HCT116 (cell line): ENCODE data around the gene COX7B.

Source experiments
- ZNF274 ChIP-seq: fragments of 200-500 bp; sonication (Bioruptor generic); IDR thresholded peaks from 2 replicates; pipeline ENCODE4 v1.6.1; 2014; ENCODE audit warnings: mild to moderate bottlenecking, low read depth, low read length, inconsistent platforms
- TF ChIP-seq, protein P1 (sequence below): IDR thresholded peaks from 2 replicates; pipeline ENCODE4 v1.6.1; 2012
- TF ChIP-seq, protein P2 (sequence below), 3 experiments: fragments of 200-600 bp in 1 of 3; sonication (generic) in 1 of 3; IDR thresholded peaks in 2 of 3; conservative IDR thresholded peaks in 1 of 3; 2 replicates each; pipeline ENCODE4 v1.5.1; 2012 to 2017; ENCODE audit warnings: low read depth in 2 of 3, low read length in 2 of 3, antibody characterized with exemption in 1 of 3, borderline replicate concordance in 1 of 3, control low read depth in 1 of 3, mild to moderate bottlenecking in 1 of 3, mixed read lengths in 1 of 3, mixed run types in 1 of 3, moderate library complexity in 1 of 3; ENCODE audit not compliant: insufficient read depth in 1 of 3

DNA sequence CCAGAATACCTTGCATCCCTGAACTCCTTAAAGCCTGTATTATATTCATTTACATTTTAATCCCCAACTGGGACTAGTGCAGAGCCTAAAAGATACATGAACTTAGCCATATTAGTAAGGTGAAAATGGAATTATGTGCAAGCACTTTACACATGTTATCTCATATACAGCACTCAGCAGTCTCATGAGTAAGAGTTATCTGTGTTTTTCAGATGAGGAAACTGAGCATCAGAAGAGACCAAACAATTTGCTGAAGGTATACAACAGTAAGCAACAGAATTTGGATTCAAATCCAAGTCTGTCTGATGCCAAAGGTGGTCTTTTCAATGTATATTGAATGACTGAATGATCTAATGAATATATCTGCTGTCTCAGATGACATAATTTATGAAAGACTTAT is 23.5 kb downstream of the COX7B start:
- TF ChIP-seq ZNF274, result no peak
- TF ChIP-seq, protein P1, sequence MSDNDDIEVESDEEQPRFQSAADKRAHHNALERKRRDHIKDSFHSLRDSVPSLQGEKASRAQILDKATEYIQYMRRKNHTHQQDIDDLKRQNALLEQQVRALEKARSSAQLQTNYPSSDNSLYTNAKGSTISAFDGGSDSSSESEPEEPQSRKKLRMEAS, result no peak
- TF ChIP-seq, protein P2, sequence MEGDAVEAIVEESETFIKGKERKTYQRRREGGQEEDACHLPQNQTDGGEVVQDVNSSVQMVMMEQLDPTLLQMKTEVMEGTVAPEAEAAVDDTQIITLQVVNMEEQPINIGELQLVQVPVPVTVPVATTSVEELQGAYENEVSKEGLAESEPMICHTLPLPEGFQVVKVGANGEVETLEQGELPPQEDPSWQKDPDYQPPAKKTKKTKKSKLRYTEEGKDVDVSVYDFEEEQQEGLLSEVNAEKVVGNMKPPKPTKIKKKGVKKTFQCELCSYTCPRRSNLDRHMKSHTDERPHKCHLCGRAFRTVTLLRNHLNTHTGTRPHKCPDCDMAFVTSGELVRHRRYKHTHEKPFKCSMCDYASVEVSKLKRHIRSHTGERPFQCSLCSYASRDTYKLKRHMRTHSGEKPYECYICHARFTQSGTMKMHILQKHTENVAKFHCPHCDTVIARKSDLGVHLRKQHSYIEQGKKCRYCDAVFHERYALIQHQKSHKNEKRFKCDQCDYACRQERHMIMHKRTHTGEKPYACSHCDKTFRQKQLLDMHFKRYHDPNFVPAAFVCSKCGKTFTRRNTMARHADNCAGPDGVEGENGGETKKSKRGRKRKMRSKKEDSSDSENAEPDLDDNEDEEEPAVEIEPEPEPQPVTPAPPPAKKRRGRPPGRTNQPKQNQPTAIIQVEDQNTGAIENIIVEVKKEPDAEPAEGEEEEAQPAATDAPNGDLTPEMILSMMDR (IDR thresholded peaks at IDR 0.05 in 2 of 3, conservative IDR thresholded peaks at IDR 0.05 in 1 of 3; ENCODE audit: borderline replicate concordance in 1 of 3, insufficient read depth in 1 of 3, low read depth in 2 of 3, low read length in 2 of 3), result no peak
